Hematopoietic multipotent progenitor cell treated with erythropoietin and hydrocortisone succinate and interleukin-3 and kit ligand, for 17 days (in vitro differentiated cells): Measurements from ENCODE around the gene TNK1.
"Not testable (repeated sequence)": the region's sequence is repeated elsewhere in the genome, so short reads cannot be mapped to it uniquely, and the experiment has no call there.

Experiments
- DNase-seq: peaks from one replicate; pipeline ENCODE4 v3.0.0-alpha.2; 2015; ENCODE audit warnings: low spot score

TNK1 gene

DNA sequence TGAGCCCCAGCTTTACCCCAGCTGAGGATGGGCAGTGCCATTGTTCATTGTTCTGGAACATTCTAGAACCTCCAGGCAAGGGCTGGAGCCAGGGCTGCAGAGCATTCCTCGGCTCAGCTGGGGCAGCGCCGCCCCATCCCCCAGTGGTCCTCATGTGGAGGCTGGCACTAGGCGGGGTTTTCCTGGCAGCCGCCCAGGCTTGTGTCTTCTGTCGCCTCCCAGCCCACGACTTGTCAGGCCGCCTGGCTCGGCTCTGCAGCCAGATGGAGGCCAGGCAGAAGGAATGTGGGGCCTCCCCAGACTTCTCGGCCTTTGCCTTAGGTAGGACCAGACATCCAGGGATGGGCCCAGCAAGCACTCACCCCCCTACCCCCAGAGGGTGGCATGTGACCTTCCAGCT, 25.8 kb upstream of the TNK1 start, which contains the start of gene TMEM95:
TMEM95 (plus strand) TSS at position 104 of the 400 bp plus-strand sequence; CDS start at position 153, 49 bp downstream.
- peak; percentile 43 for DNase-seq

- no peak for DNase-seq
Observed at GRCh38 chr17:7355573-7355972, 25.3 kb upstream of the TNK1 start.

GRCh38 chr17:7356072-7356549, 24.8 kb upstream of the TNK1 start:
- DNase-seq = peak; percentile 81

DNA sequence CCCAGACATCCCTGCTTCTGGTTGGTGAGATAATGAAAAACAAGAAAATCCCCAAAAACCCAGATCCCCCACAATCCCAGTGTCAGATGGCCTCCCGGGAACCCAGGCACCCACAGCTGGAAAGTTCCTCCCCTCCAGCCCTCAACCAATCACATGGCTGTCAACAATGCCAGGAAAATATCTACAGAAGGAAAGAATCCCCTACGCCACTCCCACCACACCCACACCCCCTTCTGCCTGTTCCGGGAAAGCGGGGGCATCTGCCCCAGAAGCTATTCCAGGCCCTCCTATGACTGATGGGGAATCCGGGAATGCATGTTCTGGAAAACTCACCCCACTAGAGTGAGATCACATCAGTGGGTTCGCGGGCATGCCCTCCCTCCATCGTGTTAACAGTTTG, 24.1 kb upstream of the TNK1 start:
- DNase-seq = no peak

DNA sequence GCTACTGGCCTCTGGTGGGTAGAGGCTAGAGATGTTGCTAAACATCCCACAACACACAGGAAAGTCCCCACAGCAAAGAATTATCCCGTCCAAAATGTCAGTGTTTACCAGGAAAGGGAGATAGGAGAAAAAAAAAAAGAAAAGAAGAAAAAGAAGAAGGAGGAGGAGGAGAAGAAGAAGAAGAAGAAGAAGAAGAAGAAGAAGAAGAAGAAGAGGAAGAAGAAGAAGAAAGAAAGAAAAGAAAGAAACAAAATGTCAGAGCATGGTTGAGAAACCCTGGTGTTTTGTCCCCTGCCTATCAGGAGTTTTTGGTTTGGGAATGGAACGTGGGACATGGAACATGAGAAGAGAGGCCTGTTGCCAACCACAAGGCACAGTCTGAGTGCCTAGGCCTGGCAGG, 23.5 kb upstream of the TNK1 start:
- no peak for DNase-seq

- no peak for DNase-seq
Observed at GRCh38 chr17:7361906-7362305, 19.0 kb upstream of the TNK1 start.

GRCh38 chr17:7363311-7363710, 17.6 kb upstream of the TNK1 start:
- DNase-seq = no peak

GRCh38 chr17:7365963-7366362, 14.9 kb upstream of the TNK1 start:
- DNase-seq = not testable (repeated sequence)

GRCh38 chr17:7367083-7367482, 13.8 kb upstream of the TNK1 start:
- DNase-seq = no peak

GRCh38 chr17:7367918-7368598, 12.8 kb upstream of the TNK1 start:
- DNase-seq = no peak

DNA sequence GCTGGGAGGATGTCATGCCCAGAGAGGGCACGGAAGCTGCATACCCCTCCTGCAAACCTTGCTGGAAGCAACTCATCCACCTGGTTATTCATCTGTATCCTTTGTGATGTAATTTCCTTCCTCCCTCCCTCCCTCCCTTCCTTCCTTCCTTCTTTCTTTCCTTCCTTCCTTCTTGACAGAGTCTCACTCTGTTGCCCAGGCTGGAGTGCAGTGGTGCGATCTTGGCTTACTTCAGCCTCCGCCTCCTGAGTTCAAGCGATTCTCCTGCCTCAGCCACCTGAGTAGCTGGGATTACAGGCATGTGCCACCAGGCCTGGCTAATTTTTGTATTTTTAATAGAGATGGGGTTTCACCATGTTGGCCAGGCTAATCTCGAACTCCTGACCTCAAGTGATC, 12.3 kb upstream of the TNK1 start:
- not testable (repeated sequence) for DNase-seq

DNA sequence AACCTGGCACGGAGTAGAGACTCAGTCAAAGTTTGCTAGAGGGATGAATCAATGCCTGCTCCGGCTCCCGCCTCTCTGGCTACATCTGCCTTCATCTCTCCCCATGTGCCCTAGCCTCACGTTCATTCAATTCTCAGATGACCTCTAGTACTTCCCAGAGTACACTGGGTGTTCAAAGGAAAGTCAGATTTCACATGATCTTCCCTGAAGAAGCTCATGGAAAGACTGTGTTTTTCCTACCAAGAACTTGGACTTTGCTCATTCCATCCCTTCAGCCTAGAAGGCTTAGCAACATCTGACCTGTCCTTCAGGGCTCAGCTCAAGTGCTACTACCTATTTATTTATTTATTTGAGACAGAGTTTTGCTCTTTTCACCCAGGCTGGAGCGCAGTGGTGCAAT, 11.1 kb upstream of the TNK1 start:
- no peak for DNase-seq

- DNase-seq = no peak
Observed at GRCh38 chr17:7370853-7371252, 10.0 kb upstream of the TNK1 start.

- DNase-seq = no peak
Observed at GRCh38 chr17:7374353-7374752, 6.5 kb upstream of the TNK1 start.

- no peak for DNase-seq
Observed at GRCh38 chr17:7379134-7379533, 1.8 kb upstream of the TNK1 start.

- no peak for DNase-seq
Observed at GRCh38 chr17:7380321-7380720, 568 bp upstream of the TNK1 start.

DNA sequence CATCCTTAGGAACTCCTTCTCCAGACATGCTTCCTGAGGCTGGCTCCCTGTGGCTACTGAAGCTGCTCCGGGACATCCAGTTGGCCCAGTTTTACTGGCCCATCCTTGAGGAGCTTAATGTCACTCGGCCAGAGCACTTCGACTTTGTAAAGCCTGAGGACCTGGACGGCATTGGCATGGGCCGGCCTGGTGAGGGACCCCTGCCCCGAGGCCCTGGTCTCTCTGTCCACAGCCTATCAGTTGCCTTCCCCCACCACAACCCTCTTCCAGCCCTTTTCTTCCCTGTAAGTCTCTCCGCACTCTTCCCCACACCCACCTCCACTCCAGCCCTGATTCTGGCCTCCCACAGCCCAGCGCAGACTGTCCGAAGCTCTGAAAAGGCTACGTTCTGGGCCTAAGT, 2.0 kb downstream of the TNK1 start:
- DNase-seq = no peak

GRCh38 chr17:7383371-7383741, 2.5 kb downstream of the TNK1 start:
- no peak for DNase-seq

DNA sequence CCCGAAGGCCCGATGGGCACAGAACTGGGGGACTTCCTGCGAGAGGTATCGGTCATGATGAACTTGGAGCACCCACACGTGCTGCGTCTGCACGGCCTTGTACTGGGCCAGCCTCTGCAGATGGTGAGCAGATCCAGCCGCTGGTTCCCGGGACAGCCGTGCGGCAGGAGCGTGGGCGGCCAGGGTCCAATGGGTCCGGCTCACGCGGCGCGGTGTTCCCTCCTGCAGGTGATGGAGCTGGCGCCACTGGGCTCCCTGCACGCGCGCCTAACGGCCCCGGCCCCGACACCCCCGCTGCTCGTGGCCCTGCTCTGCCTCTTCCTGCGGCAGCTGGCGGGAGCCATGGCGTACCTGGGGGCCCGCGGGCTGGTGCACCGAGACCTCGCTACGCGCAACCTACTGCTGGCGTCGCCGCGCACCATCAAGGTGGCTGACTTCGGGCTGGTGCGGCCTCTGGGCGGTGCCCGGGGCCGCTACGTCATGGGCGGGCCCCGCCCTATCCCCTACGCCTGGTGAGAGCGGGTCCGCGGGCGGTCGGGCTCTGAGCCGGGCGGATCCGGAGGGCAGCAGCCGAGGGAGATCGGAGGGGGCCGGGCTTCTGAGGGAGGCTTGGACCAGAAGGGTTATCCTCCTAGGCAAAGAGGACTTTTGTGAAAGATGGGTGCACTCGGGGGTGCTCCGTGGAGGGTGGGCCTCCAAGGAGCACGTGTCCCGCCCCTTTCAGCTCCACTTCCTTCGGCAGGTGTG, 3.0 kb downstream of the TNK1 start:
- no peak for DNase-seq

GRCh38 chr17:7384489-7385081, 3.7 kb downstream of the TNK1 start:
- no peak for DNase-seq

GRCh38 chr17:7388856-7389255, 8.0 kb downstream of the TNK1 start:
- DNase-seq = no peak

DNA sequence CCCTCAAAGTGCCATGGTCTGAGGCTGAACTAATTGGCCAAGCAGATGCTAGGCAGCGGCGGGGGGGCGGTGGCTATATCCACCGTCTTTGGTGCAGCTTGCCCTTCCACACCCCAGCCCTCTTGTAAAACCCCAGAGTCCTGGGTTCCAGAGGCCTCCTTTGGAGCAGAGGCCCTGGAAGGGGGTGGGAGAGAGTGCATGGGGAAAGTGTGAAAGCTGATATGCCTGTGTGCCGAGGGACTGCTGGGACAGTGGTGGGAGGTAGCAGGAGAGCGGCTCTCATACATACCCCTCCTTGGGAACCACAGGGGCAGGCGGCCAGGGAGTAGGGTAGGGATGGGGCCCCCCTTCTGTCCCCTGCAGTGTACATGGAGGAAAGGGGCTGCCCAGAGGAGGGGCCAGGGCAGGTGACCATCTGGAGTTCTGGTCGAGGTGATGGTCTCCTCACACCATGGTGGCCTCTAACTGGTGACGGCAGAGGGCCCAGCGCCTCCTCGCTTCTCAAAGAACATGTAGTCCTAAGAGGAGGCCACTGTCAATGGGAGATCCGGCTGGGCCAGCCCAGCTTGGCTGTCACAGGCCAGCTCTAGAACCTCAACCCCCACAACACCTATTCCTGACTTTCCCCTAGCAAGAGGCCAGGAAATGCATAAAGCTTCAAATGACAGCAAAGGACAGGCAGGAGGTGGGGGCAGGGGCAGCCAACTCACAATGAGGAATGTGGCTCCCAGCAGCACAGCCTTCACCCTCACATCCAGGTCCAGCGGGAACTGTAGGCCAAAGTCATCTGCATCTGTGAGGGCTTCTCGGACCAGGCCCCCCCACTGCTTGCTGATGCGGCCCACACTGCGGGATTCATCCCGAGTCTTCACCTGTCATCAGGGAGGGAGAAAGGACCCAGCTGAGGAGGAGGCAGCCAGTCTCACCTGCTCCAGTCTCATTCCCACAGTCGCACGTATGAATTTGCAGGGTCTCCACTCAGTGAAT, 9.3 kb downstream of the TNK1 start:
- no peak for DNase-seq
